Measurements from ENCODE around the gene LSM8.
A peak's percentile ranks its signal among the peaks of the same experiment; 100 is the strongest.
"Not testable (repeated sequence)": the region's sequence is repeated elsewhere in the genome, so short reads cannot be mapped to it uniquely, and the experiment has no call there.

The LSM8 gene

GRCh38 chr7:118214051-118214832, 30.3 kb downstream of the LSM8 start:
- DNase-seq = peak; percentile 89

GRCh38 chr7:118214833-118215182, 30.8 kb downstream of the LSM8 start:
- DNase-seq = no peak

GRCh38 chr7:118217210-118217619, 33.3 kb downstream of the LSM8 start:
- no peak for DNase-seq

GRCh38 chr7:118218413-118219156, 34.6 kb downstream of the LSM8 start:
- no peak for DNase-seq

- no peak for DNase-seq
Measured at GRCh38 chr7:118219157-118219512, 35.2 kb downstream of the LSM8 start.

GRCh38 chr7:118220583-118220982, 36.6 kb downstream of the LSM8 start:
- no peak for DNase-seq

- no peak for DNase-seq
Measured at GRCh38 chr7:118222591-118222990, 38.6 kb downstream of the LSM8 start.

- no peak for DNase-seq
Measured at GRCh38 chr7:118224521-118224920, 40.6 kb downstream of the LSM8 start, which contains the start of gene ANKRD7. TSS of gene ANKRD7 (plus strand) at chr7:118224704. CDS start at chr7:118224831, 127 bp downstream.

- DNase-seq = no peak
Measured at GRCh38 chr7:118232837-118233236, 48.9 kb downstream of the LSM8 start.

GRCh38 chr7:118233799-118234198, 49.8 kb downstream of the LSM8 start:
- no peak for DNase-seq

- DNase-seq = no peak
Measured at GRCh38 chr7:118239014-118239413, 55.0 kb downstream of the LSM8 start.

- DNase-seq = not testable (repeated sequence)
Measured at GRCh38 chr7:118240320-118240719, 56.4 kb downstream of the LSM8 start.

Data from DMS 273 treated with DMSO at 0.1 percent for 48 hours (cell line).